Smooth muscle cell (in vitro differentiated cells): ENCODE measurements around the gene KCNJ13. TPM values are rescaled to one million over a fixed set of nuclear protein-coding genes. Genes with fewer than 3 reads are reported as not detected.

Source experiments
- DNase-seq: peaks from one replicate; lab custom pipeline; 2025; ENCODE audit not compliant: unreplicated experiment; lab: John Stamatoyannopoulos, UW
- H2AFZ ChIP-seq: fragments of 200-600 bp; sonication (generic); 2 replicates; pipeline ENCODE4 v1.6.0; 2016; ENCODE audit warnings: antibody characterized with exemption, low read depth, mild to moderate bottlenecking
- H3F3A ChIP-seq: fragments of 200-600 bp; sonication (generic); 2 replicates; pipeline ENCODE4 v1.6.0; 2017; ENCODE audit warnings: antibody characterized with exemption, low read depth
- H3K27ac ChIP-seq: fragments of 200-600 bp; sonication (generic); 2 replicates; pipeline ENCODE4 v1.5.1; 2016; ENCODE audit warnings: low read depth, mild to moderate bottlenecking
- H3K27me3 ChIP-seq: fragments of 200-600 bp; sonication (generic); 2 replicates; pipeline ENCODE4 v1.6.1; 2016; ENCODE audit warnings: low read depth, mild to moderate bottlenecking
- H3K36me3 ChIP-seq: fragments of 200-600 bp; sonication (generic); 2 replicates; pipeline ENCODE4 v1.5.1; 2016; ENCODE audit warnings: low read depth
- H3K4me1 ChIP-seq: fragments of 200-600 bp; sonication (generic); 2 replicates; pipeline ENCODE4 v1.5.1; 2016; ENCODE audit warnings: low read depth
- H3K4me2 ChIP-seq: fragments of 200-600 bp; sonication (generic); 2 replicates; pipeline ENCODE4 v1.6.0; 2016; ENCODE audit warnings: mild to moderate bottlenecking
- H3K4me3 ChIP-seq: fragments of 200-600 bp; sonication (generic); 2 replicates; pipeline ENCODE4 v1.5.1; 2016; ENCODE audit warnings: mild to moderate bottlenecking
- H3K79me2 ChIP-seq: fragments of 200-600 bp; sonication (generic); 2 replicates; pipeline ENCODE4 v1.6.0; 2016; ENCODE audit warnings: low read depth, mild to moderate bottlenecking
- H3K9ac ChIP-seq: fragments of 200-600 bp; sonication (generic); 2 replicates; pipeline ENCODE4 v1.6.0; 2016; ENCODE audit warnings: low read depth
- H3K9me3 ChIP-seq: fragments of 200-600 bp; sonication (generic); replicated peaks from 2 replicates; pipeline ENCODE4 v1.5.1; 2016; ENCODE audit warnings: low read depth
- H4K20me1 ChIP-seq: fragments of 200-600 bp; sonication (generic); 2 replicates; pipeline ENCODE4 v1.6.0; 2016; ENCODE audit warnings: low read depth
- CTCF ChIP-seq: fragments of 200-600 bp; sonication (generic); IDR thresholded peaks from 2 replicates; pipeline ENCODE4 v1.5.1; 2017; ENCODE audit warnings: borderline replicate concordance, mild to moderate bottlenecking, antibody characterized with exemption; ENCODE audit not compliant: insufficient read depth, poor library complexity, severe bottlenecking
- WGBS: methylation state at CpG from one replicate; pipeline ENCODE4 v1.1.7; 2016; ENCODE audit warnings: low lambda C conversion rate; 5-methylcytosine and 5-hydroxymethylcytosine counted together
- polyA plus RNA-seq: library from polyadenylated mRNA; unstranded; fragments of >200 nt; fragmentation: Nextera tagmentation; extraction: Ambion mirVana; gene quantifications from 2 replicates; pipeline ENCODE4 v1.2.1, GENCODE V29; 2016
- total RNA-seq: library from RNA; depleted of rRNA; stranded (reverse); fragments of >200 nt; gene quantifications from 2 replicates; pipeline ENCODE4 v1.2.3, GENCODE V29; 2014

KCNJ13 gene
- total and polyA plus RNA-seq, 2 experiments from 2014 or later, result not detected

DNA sequence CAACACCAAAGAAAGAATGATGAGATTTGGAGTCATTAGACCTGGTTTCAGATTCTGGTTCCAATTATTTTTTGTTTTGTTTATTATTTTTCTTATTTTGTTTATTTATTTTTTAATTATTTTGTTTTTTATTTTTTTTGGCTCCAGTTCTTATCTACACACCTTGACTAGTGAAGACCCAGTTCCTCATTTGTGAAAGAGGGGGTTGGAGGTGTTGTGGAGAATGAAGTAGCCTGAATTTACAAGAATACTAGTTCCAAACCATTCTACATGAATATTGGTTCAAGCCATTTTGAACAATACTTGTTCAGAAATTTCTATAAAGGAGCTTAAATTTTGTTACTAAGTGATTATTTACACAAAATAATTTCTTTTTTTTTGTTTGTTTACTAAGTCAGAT is 6.9 kb upstream of the KCNJ13 start:
- H4K20me1 ChIP-seq, result no peaks in the 10 kb centered on the region

GRCh38 chr2:232781765-232782164 is 5.4 kb upstream of the KCNJ13 start:
- Histone ChIP-seq H4K20me1 (peaks cover under 1% of the 10 kb centered on the region), H3K9me3 (no peaks in the 10 kb centered on the region), H3K4me2 (no peak overlapping the region), H3K36me3 (no peaks in the 10 kb centered on the region), H3K4me1 (peaks cover 9% of the 10 kb centered on the region), H3F3A (peaks cover 3% of the 10 kb centered on the region), H3K79me2 (no peaks in the 10 kb centered on the region), H3K27ac (peak overlapping the region; percentile 40), H3K9ac (no peak overlapping the region), H3K4me3 (no peak overlapping the region), H2AFZ (no peak overlapping the region), H3K27me3 (no peaks in the 10 kb centered on the region)
- no peak for TF ChIP-seq CTCF
- DNase-seq, result no peak

More for the DNA sequence above, 6.9 kb upstream of the KCNJ13 start:
- DNase-seq, result no peak
- no peaks in the 10 kb centered on the region for H3K27me3 ChIP-seq
- no peak overlapping the region for H2AFZ ChIP-seq
- H3K36me3 ChIP-seq, result no peaks in the 10 kb centered on the region
- no peaks in the 10 kb centered on the region for H3K79me2 ChIP-seq
- H3K4me3 ChIP-seq, result no peak overlapping the region
- H3F3A ChIP-seq, result peaks cover 3% of the 10 kb centered on the region
- H3K9me3 ChIP-seq, result no peaks in the 10 kb centered on the region
- H3K4me2 ChIP-seq, result no peak overlapping the region
- H3K27ac ChIP-seq, result no peak overlapping the region
- no peak overlapping the region for H3K9ac ChIP-seq
- no peak for TF ChIP-seq CTCF
- H3K4me1 ChIP-seq, result no peaks in the 10 kb centered on the region

- Histone ChIP-seq H3K79me2 (no peaks in the 10 kb centered on the region), H3K4me3 (no peak overlapping the region), H3K4me1 (peaks cover 15% of the 10 kb centered on the region), H3K4me2 (no peak overlapping the region), H3K36me3 (no peaks in the 10 kb centered on the region), H3K9me3 (no peaks in the 10 kb centered on the region), H3K9ac (no peak overlapping the region), H3F3A (peaks cover 3% of the 10 kb centered on the region), H3K27me3 (no peaks in the 10 kb centered on the region), H2AFZ (no peak overlapping the region), H4K20me1 (peaks cover 7% of the 10 kb centered on the region), H3K27ac (no peak overlapping the region)
- TF ChIP-seq CTCF, result no peak
- 95% methylated on average over 1 of the region's 1 CpG for WGBS
- no peak for DNase-seq
Measured at GRCh38 chr2:232779934-232780333, 3.6 kb upstream of the KCNJ13 start.

DNA sequence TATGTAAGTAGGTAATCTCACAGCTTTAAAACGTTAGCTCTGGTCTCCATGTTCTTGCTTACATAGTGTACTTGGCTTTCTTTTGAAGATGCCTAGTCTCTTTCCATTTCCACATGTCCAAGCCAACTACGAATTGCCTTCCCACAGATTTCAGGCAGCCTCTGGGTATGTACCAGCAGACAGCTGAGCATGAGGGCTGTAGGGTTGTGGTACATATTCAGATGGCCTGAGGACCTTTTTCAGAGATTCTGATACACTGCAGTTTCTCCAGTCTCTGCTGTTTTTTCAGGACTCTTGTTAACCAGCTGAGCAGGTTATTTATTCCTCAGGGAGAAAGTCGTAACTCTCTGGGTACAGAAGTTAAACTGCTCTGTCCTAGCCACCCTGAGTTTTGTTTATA is 3.1 kb upstream of the KCNJ13 start:
- Histone ChIP-seq H3F3A (peaks cover 3% of the 10 kb centered on the region), H3K9ac (no peak overlapping the region), H3K27me3 (no peaks in the 10 kb centered on the region), H2AFZ (no peak overlapping the region), H4K20me1 (peaks cover 7% of the 10 kb centered on the region), H3K4me1 (peaks cover 15% of the 10 kb centered on the region), H3K9me3 (no peaks in the 10 kb centered on the region), H3K36me3 (no peaks in the 10 kb centered on the region), H3K27ac (no peak overlapping the region), H3K4me3 (no peak overlapping the region), H3K4me2 (no peak overlapping the region), H3K79me2 (no peaks in the 10 kb centered on the region)
- no peak for TF ChIP-seq CTCF
- 72% methylated on average over 3 of the region's 3 CpGs for WGBS
- DNase-seq, result no peak
